MM.1S (cell line): ENCODE results near the gene ARAP2.

Experiments used
- EZH2 ChIP-seq: fragments of 300-600 bp; sonication (generic); optimal IDR thresholded peaks from 2 replicates; pipeline ENCODE3; 2017; ENCODE audit warnings: low read depth, mild to moderate bottlenecking, antibody characterized with exemption, low read length, mixed read lengths
- TF ChIP-seq, protein P1 (sequence below): fragments of 300-600 bp; sonication (generic); IDR thresholded peaks from 2 replicates; pipeline ENCODE4 v1.5.1; 2016; ENCODE audit warnings: antibody characterized with exemption, low read length, mixed read lengths

DNA sequence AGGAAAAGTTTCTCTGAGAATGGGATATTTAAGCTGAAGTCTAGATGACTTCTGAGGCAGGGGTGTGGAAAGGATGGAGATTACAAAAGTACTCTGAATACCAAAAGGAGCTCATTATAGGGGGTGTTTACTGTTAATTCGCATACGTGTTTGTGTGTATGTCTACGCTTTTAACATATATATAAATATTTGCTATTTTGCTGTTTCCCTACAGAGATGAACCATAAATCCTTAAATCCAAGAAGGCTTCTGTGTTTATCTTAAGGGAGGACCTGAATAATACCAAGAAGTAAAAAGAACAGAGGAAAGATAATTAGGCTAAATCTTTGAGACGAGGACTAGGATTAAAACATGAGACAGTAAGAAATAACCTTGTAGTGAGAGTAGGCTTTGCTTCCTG, 166.0 kb downstream of the ARAP2 start:
- TF ChIP-seq, protein P1, sequence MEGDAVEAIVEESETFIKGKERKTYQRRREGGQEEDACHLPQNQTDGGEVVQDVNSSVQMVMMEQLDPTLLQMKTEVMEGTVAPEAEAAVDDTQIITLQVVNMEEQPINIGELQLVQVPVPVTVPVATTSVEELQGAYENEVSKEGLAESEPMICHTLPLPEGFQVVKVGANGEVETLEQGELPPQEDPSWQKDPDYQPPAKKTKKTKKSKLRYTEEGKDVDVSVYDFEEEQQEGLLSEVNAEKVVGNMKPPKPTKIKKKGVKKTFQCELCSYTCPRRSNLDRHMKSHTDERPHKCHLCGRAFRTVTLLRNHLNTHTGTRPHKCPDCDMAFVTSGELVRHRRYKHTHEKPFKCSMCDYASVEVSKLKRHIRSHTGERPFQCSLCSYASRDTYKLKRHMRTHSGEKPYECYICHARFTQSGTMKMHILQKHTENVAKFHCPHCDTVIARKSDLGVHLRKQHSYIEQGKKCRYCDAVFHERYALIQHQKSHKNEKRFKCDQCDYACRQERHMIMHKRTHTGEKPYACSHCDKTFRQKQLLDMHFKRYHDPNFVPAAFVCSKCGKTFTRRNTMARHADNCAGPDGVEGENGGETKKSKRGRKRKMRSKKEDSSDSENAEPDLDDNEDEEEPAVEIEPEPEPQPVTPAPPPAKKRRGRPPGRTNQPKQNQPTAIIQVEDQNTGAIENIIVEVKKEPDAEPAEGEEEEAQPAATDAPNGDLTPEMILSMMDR = no peak
- no peak for TF ChIP-seq EZH2
